ENCODE measurements around the gene CYP4A22. TPM values are rescaled to one million over a fixed set of nuclear protein-coding genes. Genes with fewer than 3 reads are reported as not detected.
A peak's percentile ranks its signal among the peaks of the same experiment; 100 is the strongest.

Gene CYP4A22
- polyA plus RNA-seq, 6 donors from 2014 or later: not detected

DNA sequence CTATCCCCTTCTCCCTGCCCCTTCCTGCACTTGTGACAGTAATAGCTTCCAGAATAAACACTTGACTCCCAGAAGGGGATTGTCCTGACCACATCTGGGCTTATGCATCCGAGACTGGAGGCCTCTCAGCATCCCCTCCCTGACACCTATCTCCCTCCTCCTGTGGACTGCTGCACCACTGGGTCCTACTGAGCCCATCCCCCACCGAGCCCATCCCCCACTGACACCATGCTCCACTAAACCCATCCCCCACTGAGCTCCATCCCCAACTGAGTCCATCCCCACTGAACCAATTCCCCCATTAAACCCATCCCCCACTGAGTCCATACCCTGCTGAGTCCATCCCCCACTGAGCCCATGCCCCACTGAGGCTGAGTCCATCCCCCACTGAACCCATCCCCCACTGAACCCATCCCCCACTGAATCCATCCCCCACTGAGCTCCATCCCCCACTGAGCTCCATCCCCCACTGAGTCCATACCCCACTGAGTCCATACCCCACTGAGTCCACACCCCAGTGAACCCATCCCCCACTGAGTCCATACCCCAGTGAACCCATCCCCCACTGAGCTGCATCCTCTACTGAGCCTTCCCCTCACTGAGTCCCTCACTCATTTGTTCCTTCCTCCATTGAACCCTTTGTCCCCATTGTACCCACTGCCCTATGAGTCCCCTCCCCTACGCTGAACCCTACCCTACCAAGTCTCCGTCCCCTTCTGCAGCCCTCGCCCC lies 47.0 kb downstream of the CYP4A22 start:
- H3K9me3 Mint-ChIP-seq: peaks cover 0 to 2% (median 0%) of the 10 kb centered on the region in 7 donors
- H3K4me3 Mint-ChIP-seq: no peak overlapping the region
- H3K36me3 Mint-ChIP-seq: no peaks in the 10 kb centered on the region
- H3K27ac Mint-ChIP-seq: peak overlapping the region in 1 of 6 donors; percentile 56
- peaks cover 5 to 6% (median 5%) of the 10 kb centered on the region in 3 donors for H3K4me1 Mint-ChIP-seq
- DNase-seq: no peak
- no peak for ATAC-seq (ENCODE audit: low read depth in 2 of 2)
- H3K27me3 Mint-ChIP-seq: peaks cover 17 to 66% (median 58%) of the 10 kb centered on the region in 3 donors

DNA sequence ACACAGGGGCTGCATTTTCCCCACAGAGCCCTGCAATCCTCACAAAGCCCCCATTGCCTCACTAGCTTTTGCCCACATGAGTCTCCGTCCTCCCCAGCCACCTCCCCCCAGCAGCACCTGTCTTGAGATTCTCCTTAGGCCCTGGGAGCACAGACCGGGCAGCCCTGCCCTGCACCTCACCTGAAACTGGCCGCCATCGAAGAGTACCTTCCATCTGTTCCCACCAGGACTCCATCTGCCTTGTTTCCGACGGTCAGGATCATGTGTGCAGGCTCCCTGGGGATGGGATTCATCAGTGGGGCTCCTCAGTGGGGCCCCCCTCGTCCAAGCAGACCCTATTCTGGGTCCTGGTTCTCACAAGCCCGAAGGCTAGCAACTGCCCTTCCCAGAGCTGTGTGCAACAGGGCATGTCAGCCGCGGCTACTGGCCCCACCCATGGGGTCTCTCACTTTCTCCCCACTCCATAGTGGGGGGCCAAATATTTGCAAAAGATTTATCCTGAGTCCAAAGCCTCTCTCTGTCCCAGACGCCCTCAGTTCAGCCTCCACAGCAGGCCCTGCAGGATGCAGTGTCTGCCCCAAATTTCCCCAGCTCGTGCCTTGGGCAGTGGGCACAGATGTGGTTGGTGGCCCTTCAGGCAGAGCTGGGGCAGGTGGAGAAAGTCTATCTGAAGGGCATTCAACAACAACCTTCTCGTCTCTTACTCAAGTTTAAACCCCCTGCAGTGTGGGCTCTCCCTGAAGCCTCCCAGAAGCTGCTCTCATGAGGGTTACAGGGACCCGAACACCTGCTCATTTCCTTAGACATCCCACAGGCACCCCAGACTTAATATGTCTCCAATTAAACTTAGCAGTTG lies 47.8 kb downstream of the CYP4A22 start:
- H3K9me3 Mint-ChIP-seq: peaks cover 0 to 2% (median 0%) of the 10 kb centered on the region in 7 donors
- H3K27me3 Mint-ChIP-seq: peaks cover 12 to 58% (median 57%) of the 10 kb centered on the region in 3 donors
- no peak for DNase-seq
- no peak for ATAC-seq (ENCODE audit: low read depth in 2 of 2)
- H3K27ac Mint-ChIP-seq: peak overlapping the region in 1 of 6 donors; percentile 56
- H3K36me3 Mint-ChIP-seq: no peaks in the 10 kb centered on the region
- H3K4me3 Mint-ChIP-seq: no peak overlapping the region
- H3K4me1 Mint-ChIP-seq: no peaks in the 10 kb centered on the region

DNA sequence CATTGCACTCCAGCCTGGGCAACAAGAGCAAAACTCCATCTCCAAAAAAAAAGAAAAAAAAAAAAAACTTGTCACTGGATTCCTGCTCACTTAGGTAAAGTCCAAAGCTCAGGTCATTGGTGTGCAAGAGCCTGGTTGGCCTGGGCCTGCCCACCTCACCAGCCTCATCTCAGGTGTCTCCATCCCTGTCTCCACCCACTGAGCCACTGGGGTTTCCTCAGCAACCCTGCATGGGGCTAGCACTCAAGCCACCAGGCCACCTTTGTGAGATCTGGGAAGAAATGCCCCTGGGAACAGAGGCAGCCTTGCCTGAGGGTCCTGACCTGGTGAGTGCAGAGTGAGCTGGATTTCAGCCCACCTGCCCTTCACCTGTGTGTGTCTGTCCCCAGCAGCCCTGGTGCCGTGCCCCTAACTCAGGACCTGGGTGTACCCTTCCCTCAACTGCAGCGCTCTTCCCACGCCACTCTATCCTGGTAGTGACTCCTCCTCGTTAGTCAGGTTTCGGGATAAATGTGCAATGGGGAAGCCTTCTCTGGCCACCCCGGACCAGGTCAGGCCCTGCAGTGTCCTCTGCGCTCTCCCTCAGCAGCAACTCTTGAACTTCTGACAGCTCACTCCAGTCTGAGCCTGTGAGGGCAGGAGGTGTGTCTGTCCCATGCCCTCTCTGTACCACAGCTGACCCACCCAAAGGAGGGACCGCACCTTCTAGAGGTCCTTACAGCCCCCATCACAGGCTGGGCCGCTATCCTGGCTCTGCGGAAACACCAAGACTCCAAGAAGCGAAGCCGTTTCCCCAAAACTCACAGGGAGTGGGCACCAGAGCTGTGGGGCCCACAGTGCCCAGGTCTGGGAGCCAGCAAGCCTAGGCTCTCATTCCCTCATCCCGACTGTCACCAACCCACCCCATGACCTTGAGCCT lies 49.3 kb downstream of the CYP4A22 start:
- DNase-seq: no peak
- Mint-ChIP-seq H3K36me3 (no peaks in the 10 kb centered on the region), H3K9me3 (no peaks in the 10 kb centered on the region), H3K4me1 (no peaks in the 10 kb centered on the region), H3K27me3 (peaks cover 4 to 45% (median 44%) of the 10 kb centered on the region in 3 donors), H3K27ac (no peak overlapping the region), H3K4me3 (no peak overlapping the region)
- ATAC-seq (ENCODE audit: low read depth in 2 of 2): no peak

DNA sequence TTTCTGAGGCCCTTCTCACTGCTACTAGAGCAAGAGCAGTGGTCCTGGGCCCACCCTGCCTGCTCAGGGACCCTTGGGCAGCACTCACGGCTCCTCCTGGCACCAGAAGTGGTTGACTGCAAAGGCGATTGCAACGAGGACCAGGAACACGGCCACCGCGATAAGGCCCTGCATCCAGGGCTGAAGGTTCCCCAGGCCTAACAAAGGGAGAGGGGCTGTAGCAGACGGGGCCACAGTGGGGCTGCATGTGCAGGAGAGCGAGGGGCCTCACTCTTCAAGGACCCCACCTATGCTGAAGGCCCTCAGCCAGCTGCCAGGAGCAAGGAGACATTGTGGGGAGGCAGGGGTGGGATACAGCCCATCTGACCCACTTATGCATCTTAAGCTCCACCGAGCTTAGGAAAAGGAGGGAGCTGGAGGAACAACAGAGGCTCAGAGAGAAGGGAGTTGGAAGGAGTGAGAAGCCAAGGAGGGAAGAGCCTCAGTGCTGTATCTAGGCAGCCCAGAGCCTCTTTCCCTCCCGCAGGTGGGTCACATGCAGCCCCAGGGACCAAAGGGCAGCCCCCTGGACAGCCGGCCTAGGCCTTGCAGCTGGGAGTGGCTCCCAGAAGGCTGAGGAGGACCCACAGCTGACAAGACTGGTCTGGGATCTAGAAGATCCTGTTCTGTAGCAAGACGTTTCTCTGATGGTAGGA lies 50.1 kb downstream of the CYP4A22 start:
- no peak overlapping the region for H3K4me3 Mint-ChIP-seq
- H3K27me3 Mint-ChIP-seq: peaks cover 4 to 48% (median 37%) of the 10 kb centered on the region in 3 donors
- ATAC-seq (ENCODE audit: low read depth in 2 of 2) (no peak), DNase-seq (no peak)
- H3K36me3 Mint-ChIP-seq: no peaks in the 10 kb centered on the region
- no peaks in the 10 kb centered on the region for H3K9me3 Mint-ChIP-seq
- no peak overlapping the region for H3K27ac Mint-ChIP-seq
- H3K4me1 Mint-ChIP-seq: no peaks in the 10 kb centered on the region

DNA sequence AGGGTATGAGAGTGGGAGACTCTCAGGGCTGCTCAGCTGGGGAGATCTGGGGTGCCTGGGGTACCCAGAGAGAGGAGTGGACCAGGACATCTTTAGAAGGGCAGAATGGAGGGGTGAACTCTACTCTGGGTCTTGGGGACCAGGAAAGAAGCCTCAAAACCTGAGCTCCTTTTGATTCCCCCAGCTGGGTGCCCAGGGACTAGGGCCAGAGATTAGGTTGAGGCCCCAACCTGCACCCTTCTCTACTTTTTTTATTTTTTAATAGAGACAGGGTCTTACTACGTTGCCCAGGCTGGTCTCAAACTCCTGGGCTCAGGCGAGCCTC lies 50.6 kb downstream of the CYP4A22 start:
- no peak for ATAC-seq (ENCODE audit: low read depth in 2 of 2)
- H3K27me3 Mint-ChIP-seq: peaks cover 7 to 52% (median 35%) of the 10 kb centered on the region in 3 donors
- H3K4me1 Mint-ChIP-seq: peaks cover 0 to 3% (median 2%) of the 10 kb centered on the region in 3 donors
- H3K36me3 Mint-ChIP-seq: no peaks in the 10 kb centered on the region
- no peak overlapping the region for H3K27ac Mint-ChIP-seq
- H3K4me3 Mint-ChIP-seq: no peak overlapping the region
- H3K9me3 Mint-ChIP-seq: no peaks in the 10 kb centered on the region
- no peak for DNase-seq

DNA sequence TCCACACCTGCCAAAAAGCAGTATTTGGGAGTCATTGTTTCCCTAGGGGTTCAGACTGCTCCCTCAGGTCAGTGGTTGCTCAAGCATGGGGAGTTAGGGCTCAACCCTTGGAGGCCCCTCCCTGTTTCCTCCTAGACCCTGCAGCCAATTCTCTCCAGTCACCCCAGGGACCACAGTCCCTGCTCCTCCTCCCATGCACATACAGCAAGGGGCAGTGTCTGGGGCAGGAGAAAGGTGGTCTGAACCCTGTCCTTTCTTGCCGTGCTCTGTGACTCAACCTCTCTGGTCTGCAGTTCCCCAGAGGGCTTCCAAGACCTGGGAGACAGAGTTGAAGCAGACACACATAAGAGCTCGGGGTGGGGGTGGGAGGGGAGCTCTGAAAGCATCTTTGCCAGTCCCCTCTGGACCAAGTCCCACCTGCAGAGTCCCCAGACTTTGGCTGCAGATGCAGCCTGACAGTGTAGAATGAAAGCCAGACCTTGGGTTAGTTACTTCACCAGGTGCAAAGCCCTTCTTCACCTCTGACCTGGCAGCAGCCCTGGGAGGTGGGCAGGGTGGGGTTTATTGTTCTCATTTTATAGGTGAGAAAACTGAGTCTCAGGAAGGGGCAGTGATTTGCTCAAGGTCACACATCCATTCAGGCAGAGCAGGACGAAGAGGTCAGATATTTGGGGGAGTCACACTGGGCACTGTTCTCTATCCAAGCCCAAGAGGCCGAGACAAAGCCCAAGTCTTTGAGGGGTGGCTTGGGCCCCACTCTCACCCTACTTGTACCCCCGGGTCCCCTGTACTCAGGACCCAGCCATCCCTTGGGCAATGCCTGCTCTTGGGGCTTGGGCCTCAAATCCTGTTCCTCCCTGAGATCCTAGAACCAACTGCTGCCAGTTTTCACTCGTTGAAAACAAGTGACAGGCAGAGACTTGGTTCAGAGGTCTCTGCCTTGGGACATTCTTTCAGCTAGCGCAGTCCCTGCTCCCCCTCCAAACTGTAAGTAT lies 51.8 kb downstream of the CYP4A22 start:
- no peak overlapping the region for H3K27ac Mint-ChIP-seq
- no peaks in the 10 kb centered on the region for H3K9me3 Mint-ChIP-seq
- ATAC-seq (ENCODE audit: low read depth in 2 of 2): no peak
- DNase-seq: no peak
- H3K4me3 Mint-ChIP-seq: no peak overlapping the region
- H3K36me3 Mint-ChIP-seq: no peaks in the 10 kb centered on the region
- peaks cover 9 to 53% (median 36%) of the 10 kb centered on the region in 3 donors for H3K27me3 Mint-ChIP-seq
- H3K4me1 Mint-ChIP-seq: peaks cover 0 to 6% (median 4%) of the 10 kb centered on the region in 3 donors

DNA sequence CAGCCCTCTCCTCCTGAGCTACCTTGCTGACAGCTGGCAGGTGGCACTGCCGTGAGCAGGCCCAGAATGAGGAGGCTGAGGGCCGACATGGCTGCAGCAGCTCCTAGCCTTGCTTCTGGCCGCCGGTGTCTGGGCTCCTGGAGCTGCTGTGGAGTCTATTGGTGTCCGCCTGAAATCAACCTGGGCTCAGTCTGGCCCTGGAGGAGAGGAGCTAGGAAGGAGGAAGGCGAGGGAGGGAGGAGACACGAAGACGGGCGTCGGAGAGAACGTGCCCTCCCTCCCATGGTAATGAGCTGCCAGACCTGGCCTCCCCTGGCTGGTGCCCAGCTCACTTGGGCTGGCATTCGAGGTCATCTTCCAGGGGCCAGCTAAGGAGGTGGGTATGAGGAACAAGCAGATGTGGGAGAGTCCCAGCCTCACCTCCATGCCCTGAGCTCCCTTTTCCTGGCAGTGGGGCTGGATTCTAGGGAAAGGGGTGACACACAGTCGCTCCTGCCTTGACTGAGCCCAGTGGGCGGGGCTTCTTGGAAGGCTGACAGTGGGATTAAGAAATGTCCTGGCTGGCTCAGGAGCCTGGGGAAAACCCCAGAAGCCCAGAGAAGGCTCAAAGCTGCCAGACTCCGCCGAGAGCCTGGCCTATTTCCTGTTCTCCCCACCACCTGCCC lies 52.7 kb downstream of the CYP4A22 start, which contains the start of gene PDZK1IP1:
Gene PDZK1IP1, minus strand, starts transcription at position 193 of the 665 bp plus-strand sequence. Its CDS starts 104 bp downstream, at position 89.
- Mint-ChIP-seq H3K27ac (peak within 1 kb of the TSS in 2 of 6 donors; percentile 25 to 42), H3K4me3 (peak within 1 kb of the TSS in 1 of 8 donors; percentile 33), H3K4me1 (peaks cover 0 to 6% (median 4%) of the 10 kb centered on the region in 3 donors), H3K27me3 (peaks cover 10 to 51% (median 36%) of the 10 kb centered on the region in 3 donors), H3K36me3 (no peaks in the 10 kb centered on the region), H3K9me3 (no peaks in the 10 kb centered on the region)
- ATAC-seq (ENCODE audit: low read depth in 2 of 2) (no peak), DNase-seq (no peak)

DNA sequence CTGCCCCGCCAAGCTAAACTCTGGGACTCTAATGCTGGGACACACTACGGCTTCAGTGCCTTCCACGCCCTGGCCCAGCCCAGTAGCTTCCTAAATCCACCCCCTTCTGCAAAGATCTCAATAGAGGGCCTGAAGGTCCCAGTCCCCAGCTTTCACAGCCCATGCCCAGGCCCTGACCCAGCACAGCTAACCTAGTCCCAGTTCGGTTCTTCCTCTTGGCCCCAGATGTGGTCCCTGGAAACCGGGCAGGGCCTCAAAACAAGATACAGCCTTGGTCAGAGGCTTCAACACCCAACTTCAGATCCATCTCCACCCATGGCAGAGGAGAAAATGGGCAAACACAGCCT lies 53.2 kb downstream of the CYP4A22 start:
- ATAC-seq (ENCODE audit: low read depth in 2 of 2): no peak
- DNase-seq: no peak
- Mint-ChIP-seq H3K9me3 (no peaks in the 10 kb centered on the region), H3K4me1 (peaks cover 0 to 6% (median 4%) of the 10 kb centered on the region in 3 donors), H3K36me3 (no peaks in the 10 kb centered on the region), H3K27me3 (peaks cover 10 to 46% (median 31%) of the 10 kb centered on the region in 3 donors), H3K4me3 (no peak overlapping the region), H3K27ac (no peak overlapping the region)

DNA sequence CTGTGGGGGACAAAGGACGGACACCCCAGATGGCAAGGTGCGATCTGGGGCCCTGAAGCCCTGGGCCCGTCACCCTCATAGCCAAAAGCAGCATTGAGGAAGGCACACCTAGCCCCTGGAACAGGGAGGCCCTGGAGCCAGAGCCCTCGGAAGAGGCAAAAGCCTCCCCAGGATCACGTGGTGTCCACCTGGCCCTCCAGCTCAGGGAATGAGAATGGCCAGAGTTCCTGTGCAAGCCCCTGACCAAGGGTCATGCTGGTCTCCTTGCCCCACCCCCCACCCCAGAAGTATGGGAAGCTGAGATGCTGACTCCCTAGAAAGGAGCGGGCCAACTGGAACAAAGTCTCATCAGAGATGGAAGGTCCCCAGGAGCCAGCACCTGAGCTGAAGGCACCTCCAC lies 53.6 kb downstream of the CYP4A22 start:
- no peak overlapping the region for H3K4me3 Mint-ChIP-seq
- peaks cover 10 to 43% (median 27%) of the 10 kb centered on the region in 3 donors for H3K27me3 Mint-ChIP-seq
- H3K9me3 Mint-ChIP-seq: no peaks in the 10 kb centered on the region
- no peaks in the 10 kb centered on the region for H3K36me3 Mint-ChIP-seq
- DNase-seq (no peak), ATAC-seq (ENCODE audit: low read depth in 2 of 2) (no peak)
- H3K27ac Mint-ChIP-seq: no peak overlapping the region
- peaks cover 0 to 6% (median 4%) of the 10 kb centered on the region in 3 donors for H3K4me1 Mint-ChIP-seq

DNA sequence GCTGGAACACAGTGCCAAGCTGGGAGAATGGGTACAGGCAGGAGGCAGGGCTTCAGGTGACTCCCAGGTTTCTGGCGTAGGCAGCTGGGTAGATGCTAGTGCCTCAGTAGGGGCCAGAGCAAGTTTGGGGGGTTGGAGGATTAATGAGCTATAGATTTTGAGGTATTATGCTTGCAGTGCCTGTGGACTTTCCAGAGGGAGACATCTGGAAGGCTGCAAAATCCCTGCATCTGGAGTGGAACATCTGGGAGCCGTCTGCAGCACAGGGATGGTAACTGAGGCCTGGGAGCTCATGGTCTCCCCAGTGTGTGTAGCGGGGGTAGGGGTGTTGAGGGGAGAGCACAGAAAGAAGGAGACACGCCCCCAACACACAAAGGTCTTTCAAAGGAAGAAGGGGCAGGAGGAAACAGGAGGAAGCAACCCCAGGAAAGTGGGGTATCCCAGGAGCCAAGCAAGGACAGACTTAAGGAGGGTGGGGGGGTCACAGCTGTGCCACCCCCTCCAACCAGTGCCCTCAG lies 54.8 kb downstream of the CYP4A22 start:
- peaks cover 0 to 6% (median 4%) of the 10 kb centered on the region in 3 donors for H3K4me1 Mint-ChIP-seq
- no peak overlapping the region for H3K4me3 Mint-ChIP-seq
- H3K9me3 Mint-ChIP-seq: no peaks in the 10 kb centered on the region
- no peaks in the 10 kb centered on the region for H3K36me3 Mint-ChIP-seq
- no peak for ATAC-seq (ENCODE audit: low read depth in 2 of 2)
- peaks cover 10 to 32% (median 26%) of the 10 kb centered on the region in 3 donors for H3K27me3 Mint-ChIP-seq
- no peak for DNase-seq
- H3K27ac Mint-ChIP-seq: peak overlapping the region in 1 of 6 donors; percentile 14

Measured in naive B cell (primary cell).